Cardiac ventricle fibroblast (primary cell): ENCODE results near the gene FUT2. TPM values are rescaled to one million over a fixed set of nuclear protein-coding genes. Genes with fewer than 3 reads are reported as not detected.

ENCODE experiments used
- total RNA-seq: library from RNA; depleted of rRNA; stranded (reverse); fragments of >200 nt; gene quantifications from 2 replicates; pipeline ENCODE4 v1.2.3, GENCODE V29; 2015

The FUT2 gene
- total RNA-seq, result not detected in 2 replicates

DNA sequence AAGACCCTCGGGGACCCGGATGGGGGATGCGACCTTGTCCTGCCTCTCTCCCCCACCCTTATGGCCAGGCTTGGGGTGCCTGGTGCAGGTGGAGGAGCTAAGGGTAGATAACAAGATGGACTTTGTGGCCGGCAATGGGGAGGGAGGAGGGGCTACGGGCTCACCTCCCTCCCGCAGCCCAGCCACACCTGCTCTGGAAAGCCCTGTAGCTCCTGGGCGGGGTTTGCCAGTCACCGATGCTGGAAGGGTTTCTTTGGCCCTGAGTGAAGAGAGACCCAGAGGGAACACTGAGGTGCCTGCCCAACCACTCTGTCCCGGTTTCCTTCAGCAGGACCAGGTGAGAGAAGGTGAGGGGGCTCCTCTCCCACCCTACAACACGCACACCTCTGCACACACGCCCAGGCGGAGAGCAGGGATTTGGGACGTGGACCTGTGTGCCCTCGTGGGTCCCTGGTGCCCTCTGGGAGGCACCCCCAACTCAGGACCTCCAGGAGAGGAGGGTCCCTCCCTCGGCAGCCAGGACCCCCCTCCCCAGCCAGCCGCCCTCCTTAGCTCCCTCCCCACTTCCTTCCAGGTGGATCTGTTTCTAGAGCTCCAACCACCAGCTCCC lies at the start of gene FUT2:
TSS of gene FUT2 (plus strand) at position 229 of the 610 bp plus-strand sequence. CDS start 6,986 bp downstream, outside the sequence.

DNA sequence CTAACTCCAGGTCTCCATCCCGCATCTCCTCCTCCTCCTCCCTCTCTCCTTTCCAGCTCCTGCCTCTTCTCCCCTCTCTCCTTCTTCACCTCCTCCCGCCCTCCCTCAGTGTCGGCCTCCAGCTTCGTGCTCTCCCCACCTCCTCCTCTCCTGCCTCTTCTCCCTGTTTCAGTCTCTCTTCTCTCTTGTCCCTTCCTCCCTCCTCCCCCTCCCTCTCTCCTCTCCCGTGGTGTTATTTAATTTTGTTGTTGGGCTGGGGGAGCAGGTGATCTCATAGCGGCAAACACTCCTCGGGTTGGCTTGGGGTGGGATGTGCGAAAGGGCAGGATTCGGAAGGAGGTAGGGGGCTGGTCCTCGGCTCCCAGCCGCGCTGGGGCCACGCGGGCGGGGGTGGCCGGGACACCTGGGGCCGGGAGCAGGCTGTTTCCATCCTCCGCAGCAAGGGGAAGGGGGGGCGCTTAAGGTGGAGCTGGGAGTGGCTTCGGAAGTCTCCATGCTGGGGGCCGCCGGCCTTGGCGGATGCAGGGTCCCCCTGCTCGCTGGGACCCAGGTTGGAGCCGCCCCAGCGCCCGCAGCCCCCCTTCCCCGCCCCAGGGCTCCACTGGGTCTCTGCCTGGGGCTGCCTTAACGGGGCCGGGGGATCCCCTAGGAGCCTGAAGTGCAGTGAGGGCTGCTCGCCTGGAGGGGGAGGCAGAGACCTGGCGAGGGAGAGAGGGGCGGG lies 49.6 kb upstream of the FUT2 start, which contains the start of gene CA11:
TSS of gene CA11 (minus strand) at position 187 of the 721 bp plus-strand sequence. CDS start 555 bp downstream, outside the sequence.

DNA sequence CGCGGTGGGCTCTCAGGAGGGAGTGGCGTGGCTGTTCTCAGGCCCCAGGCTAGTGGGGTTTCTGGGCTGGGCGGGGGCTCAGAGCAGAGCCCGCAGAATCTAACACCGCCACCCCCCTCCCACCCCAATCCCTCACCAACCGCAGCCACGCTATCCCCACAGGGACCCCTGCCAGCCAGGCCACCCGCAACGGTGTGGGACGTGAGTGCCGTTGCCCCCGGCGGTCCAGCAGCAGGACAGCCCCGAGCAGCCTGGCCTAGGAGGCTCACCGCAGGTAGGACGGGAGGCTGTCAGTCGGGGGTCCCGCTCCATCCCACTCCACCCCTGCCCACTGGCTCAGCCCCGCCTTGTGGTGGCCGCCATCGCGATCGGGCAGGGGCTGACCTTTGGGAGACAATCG lies 22.8 kb upstream of the FUT2 start, which contains the start of gene NTN5:
TSS of gene NTN5 (minus strand) at position 24 of the 400 bp plus-strand sequence. CDS start 2,031 bp downstream, outside the sequence.

DNA sequence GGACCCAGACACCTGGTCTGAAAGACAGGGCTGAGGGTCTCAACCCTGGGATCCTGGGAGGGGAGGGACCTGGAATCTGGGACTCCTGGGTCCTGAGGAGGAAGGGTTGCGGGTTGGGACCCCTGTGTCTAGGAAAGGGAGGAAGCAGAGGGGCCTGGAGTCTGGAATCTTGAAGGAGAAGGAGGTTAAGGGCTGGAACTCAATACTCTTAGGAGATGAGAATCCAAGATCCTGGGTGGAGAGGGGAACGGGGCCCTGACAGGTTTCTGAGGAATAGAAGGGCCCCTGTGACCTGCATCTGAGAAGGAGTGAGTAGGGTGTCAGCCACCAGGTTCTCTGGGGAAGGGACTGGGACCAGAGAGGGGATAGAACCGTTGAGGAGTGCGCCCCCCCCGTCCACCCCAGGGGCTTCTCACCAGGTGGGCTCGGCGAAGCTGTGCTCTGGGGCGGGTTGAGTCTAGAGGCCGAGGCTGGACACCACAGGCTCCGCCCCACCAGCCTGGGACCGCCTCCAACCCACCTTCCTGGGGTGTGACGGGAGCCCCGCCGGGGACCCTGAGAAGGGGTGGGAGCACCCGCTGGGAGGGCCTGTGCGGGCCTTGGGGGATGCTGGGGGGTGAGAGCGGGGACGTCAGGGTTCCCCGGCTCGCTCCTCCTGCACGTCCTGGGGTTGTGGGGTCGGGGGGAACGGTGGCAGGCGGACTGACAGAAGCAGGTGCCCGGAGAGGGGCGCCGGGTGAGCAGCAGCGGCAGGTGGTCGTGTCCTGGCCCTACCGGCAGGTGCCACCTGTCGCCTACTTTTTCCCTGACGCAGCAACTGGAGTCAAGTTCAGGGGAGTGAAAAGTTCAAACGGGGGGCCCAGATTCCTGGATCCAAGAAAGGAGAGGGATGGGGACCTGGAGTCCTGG lies 23.7 kb downstream of the FUT2 start, which contains the start of gene MAMSTR:
TSS of gene MAMSTR (minus strand) at position 463 of the 909 bp plus-strand sequence. CDS start 694 bp downstream, outside the sequence.

DNA sequence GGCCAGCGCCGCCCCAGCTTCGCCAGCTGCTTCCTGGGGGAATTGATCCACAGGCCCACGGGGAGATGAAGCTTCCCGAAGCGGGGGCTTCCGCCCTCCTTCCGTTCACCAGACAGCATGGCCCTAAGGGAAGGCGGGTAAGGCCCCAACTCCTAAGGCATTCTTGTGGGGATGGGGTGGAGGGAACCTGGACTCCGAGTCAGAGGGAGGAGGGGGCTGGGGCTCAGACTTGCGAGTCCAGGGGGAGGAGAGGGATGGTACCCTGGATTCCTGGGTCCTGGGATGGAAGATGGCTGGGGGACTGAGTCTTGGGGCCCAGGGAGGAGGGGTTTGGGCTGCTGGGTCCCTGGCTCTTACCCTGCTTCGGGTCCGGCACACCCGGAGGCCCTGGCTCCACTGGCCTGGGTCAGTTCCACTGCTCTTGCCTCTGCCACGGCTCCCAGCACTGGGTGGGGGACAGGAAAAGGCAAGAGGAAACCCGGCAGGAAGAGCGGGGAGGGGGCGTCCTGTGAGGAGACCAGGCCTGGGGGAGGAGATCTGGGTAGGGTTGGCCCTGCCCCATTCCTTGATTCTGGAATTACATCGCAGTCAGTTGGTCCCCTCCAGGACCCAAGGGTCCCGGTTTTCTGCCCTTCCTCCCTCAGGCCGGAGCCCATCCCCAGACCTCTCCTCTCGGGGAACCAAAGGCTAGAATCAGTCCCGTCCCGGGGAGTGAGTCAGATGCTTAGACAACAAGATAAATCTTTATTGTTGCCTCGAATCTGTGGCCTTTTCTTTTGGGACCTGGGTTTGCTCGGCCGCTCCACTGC lies 44.6 kb downstream of the FUT2 start, which contains the start of gene RASIP1:
TSS of gene RASIP1 (minus strand) at position 447 of the 809 bp plus-strand sequence. CDS start at position 119, 328 bp downstream.

DNA sequence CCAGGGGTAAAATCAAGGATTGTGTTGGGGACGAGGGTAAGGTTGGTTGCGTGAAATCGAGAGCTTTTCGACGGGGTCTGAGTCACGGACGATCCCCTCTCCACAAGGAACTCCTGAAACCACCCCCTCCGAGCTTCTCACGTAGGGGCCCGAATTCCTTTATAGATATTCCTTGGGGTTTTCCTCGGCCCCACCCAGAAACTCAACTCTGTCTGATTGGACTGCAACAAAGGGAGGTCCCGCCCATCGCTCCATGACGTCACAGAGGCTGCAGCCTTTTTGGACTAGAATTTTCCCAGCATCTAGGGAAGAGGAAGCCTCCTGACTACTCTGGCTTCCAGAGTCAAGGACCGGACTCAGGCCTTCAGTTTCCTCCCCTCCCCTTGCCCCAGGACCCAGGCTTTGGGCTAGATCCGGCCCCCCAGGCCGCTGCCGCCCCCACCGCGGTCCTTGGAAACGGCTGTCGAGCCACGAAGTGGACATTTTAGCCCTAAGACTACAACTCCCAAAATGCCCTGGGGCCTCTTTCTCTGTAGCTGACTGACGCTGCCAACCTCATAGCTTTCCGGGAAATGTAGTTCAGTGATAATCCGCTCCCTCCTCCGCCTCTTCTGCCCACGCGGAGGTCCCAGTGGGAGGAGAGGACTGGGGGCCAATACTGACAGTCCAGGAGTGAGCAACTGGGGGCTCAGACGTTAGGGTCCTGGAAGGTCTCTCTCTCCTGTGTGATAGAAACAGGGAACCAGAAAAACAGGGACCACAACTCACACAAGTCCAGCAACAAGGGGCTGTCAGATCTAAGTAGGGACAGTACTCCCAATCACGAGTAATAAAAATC lies 51.2 kb downstream of the FUT2 start, which contains the start of gene IZUMO1:
TSS of gene IZUMO1 (minus strand) at position 172 of the 838 bp plus-strand sequence. CDS start 1,050 bp downstream, outside the sequence.

DNA sequence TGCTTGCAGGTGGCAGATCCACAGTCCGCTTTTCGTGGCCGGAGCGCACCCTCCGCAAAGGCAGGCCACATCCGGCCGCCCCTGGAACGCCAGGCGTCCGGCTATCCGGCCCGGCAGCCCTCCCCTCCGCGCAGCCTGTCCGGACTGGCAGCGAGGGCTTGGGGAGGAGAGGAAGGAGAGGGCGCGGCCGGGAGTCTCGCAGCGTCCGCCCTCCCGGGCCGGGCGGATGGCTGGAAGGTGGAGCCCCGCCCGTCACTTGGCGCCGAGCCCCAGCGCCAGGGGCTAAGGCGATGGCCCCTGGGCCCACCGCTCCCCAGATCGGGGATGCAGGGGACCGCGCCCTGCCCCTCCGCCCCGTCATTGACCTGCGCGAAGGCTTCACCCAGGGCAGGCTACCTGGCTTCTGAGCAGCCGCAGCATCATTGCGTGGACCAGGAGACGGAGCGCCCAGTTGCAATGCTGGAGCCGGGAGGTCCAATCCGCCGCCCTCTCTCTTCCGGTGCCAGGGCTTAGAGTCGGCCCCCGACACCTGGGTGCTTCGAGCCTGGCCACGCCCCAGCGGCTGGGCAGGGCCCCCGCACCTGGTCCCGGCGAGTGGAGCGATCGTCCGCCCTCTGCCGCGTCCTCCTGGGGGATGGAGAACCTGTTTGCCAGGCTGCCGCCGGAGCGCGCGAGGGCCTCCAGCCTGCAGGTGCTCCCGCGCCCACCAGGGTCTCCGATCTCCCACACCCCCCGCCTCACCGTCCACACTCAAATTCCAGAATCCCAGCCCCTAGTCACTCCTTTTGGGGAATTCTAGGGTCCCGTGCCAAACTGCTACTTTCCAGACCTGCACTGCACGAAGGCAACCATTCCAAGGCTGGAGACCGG lies 57.0 kb downstream of the FUT2 start, which contains the start of gene FUT1:
TSS of gene FUT1 (minus strand) at position 146 of the 870 bp plus-strand sequence. CDS start 1,360 bp downstream, outside the sequence.

DNA sequence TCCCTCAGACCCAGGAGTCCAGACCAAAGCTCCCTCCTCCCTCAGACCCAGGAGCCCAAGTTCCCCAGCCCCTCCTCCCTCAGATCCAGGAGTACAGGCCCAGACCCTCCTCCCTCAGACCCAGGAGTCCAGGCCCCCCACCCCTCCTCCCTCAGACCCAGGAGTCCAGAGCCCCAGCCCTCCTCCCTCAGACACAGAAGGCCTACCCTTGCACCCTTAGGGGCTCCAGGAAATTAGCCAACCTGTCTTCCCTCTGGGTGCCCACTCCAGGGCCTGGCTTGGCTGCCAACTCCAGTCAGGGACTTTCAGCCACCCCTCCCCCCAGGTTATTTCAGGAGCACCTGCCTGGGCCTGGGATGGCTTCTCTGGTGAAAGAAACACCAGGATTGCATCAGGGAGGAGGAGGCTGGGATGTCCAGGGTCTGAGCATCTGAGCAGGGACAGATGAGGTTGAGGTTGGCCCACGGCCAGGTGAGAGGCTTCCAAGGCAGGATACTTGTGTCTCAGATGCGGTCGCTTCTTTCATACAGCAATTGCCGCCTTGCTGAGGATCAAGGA lies 59.4 kb downstream of the FUT2 start, which contains the start of gene FGF21:
TSS of gene FGF21 (plus strand) at position 441 of the 558 bp plus-strand sequence. CDS start 713 bp downstream, outside the sequence.

Other genes starting within 250 kb of the FUT2 start
- gene GRWD1, start 250.0 kb upstream of the FUT2 start, total RNA-seq, result 26.4 and 35.5 TPM in 2 replicates
- 1.1 and 1.3 TPM in 2 replicates for gene KCNJ14, start 240.4 kb upstream of the FUT2 start, total RNA-seq
- gene CYTH2, start 226.6 kb upstream of the FUT2 start, total RNA-seq, result 20.3 and 57.3 TPM in 2 replicates
- gene LMTK3, start 184.1 kb upstream of the FUT2 start, total RNA-seq, result not detected in 2 replicates
- gene SULT2B1, start 143.8 kb upstream of the FUT2 start, total RNA-seq, result not detected in 2 replicates
- not detected in 2 replicates for gene SPACA4, start 89.2 kb upstream of the FUT2 start, total RNA-seq
- gene FAM83E, start 80.9 kb upstream of the FUT2 start, total RNA-seq, result not detected in 2 replicates
- 2,209 and 2,294 TPM in 2 replicates for gene RPL18, start 76.8 kb upstream of the FUT2 start, total RNA-seq
- 11.5 and 14.0 TPM in 2 replicates for gene SPHK2, start 76.5 kb upstream of the FUT2 start, total RNA-seq
- 11.5 and 14.2 TPM in 2 replicates for gene DBP, start 58.6 kb upstream of the FUT2 start, total RNA-seq
- gene CA11, start 49.8 kb upstream of the FUT2 start, total RNA-seq, result 1.3 and 2.5 TPM in 2 replicates
- gene NTN5, start 23.0 kb upstream of the FUT2 start, total RNA-seq, result not detected in 2 replicates
- gene MAMSTR, start 23.8 kb downstream of the FUT2 start, total RNA-seq, result 0.62 and 2.3 TPM in 2 replicates
- gene RASIP1, start 44.6 kb downstream of the FUT2 start, total RNA-seq, result 3.7 and 4.1 TPM in 2 replicates
- gene IZUMO1, start 50.9 kb downstream of the FUT2 start, total RNA-seq, result not detected in 2 replicates
- gene FUT1, start 56.7 kb downstream of the FUT2 start, total RNA-seq, result 0.06 and 0.29 TPM in 2 replicates
- not detected in 2 replicates for gene FGF21, start 59.6 kb downstream of the FUT2 start, total RNA-seq
- 25.1 and 30.3 TPM in 2 replicates for gene BCAT2, start 115.1 kb downstream of the FUT2 start, total RNA-seq
- gene HSD17B14, start 140.5 kb downstream of the FUT2 start, total RNA-seq, result 3.0 TPM in 1 of 2 replicates, not detected in the other
- gene PLEKHA4, start 172.6 kb downstream of the FUT2 start, total RNA-seq, result 47.2 and 48.1 TPM in 2 replicates
- gene PPP1R15A, start 176.4 kb downstream of the FUT2 start, total RNA-seq, result 28.2 and 33.1 TPM in 2 replicates
- gene TULP2, start 202.8 kb downstream of the FUT2 start, total RNA-seq, result not detected in 2 replicates
- 544 and 558 TPM in 2 replicates for gene NUCB1, start 204.3 kb downstream of the FUT2 start, total RNA-seq
- not detected in 2 replicates for gene DHDH, start 237.7 kb downstream of the FUT2 start, total RNA-seq